Lower leg skin (tissue), 4 donors: ENCODE data around the gene HCLS1. TPM values are rescaled to one million over a fixed set of nuclear protein-coding genes. Genes with fewer than 3 reads are reported as not detected.

Experiments
- DNase-seq, 2 donors: peaks; one replicate each; pipeline ENCODE4 v3.0.0-alpha.2; 2019; ENCODE audit warnings: low spot score in 2 of 2
- H3K4me3 ChIP-seq: fragments of 200-600 bp; sonication (generic); 2 replicates; pipeline ENCODE4 v1.5.1; 2017; ENCODE audit warnings: mild to moderate bottlenecking, low read depth; ENCODE audit not compliant: poor library complexity, severe bottlenecking
- CTCF ChIP-seq, 3 donors: fragments of 450-650 bp; IDR thresholded peaks; one replicate each; pipeline ENCODE4 v1.5.1; 2016; ENCODE audit warnings: antibody characterized with exemption in 3 of 3, mild to moderate bottlenecking in 3 of 3, moderate library complexity in 2 of 3
- POLR2A ChIP-seq, 2 donors: fragments of 450-650 bp; IDR thresholded peaks; one replicate each; pipeline ENCODE4 v1.6.1; 2016 to 2017; ENCODE audit warnings: antibody characterized with exemption in 2 of 2, mild to moderate bottlenecking in 1 of 2, moderate library complexity in 1 of 2
- WGBS, 2 donors: methylation state at CpG; one replicate each; pipeline ENCODE4 v1.1.5; 2018; 5-methylcytosine and 5-hydroxymethylcytosine counted together
- intact Hi-C: fragments of 100-400 bp; cut with DNase I; formaldehyde crosslinking; loops from one replicate; pipeline ENCODE4 v1.15.0; 2023; ENCODE audit warnings: low total_unique reads
- total RNA-seq, 4 donors: library from RNA; depleted of rRNA; stranded (reverse); fragments of >200 nt; gene quantifications; one replicate each; pipeline ENCODE4 v1.1.0, GENCODE V29; 2016

Gene HCLS1
- total RNA-seq, result 10 to 100 TPM in 2 of 4 donors, 1 to 10 TPM in 2; 8.8 to 21.9 (median 13.2) TPM

GRCh38 chr3:121660356-121661171, at the start of gene HCLS1:
TSS of gene HCLS1 (minus strand) at chr3:121660903. CDS start at chr3:121658347, 2,556 bp downstream.
- 59 to 75% methylated on average over 9 of the region's 9 CpGs for WGBS, 2 donors
- TF ChIP-seq POLR2A (IDR thresholded peaks at IDR 0.05) (peak in 1 of 2 donors; percentile 43), CTCF (IDR thresholded peaks at IDR 0.05) (no peak)
- no peak within 1 kb of the TSS for H3K4me3 ChIP-seq
- peak; percentile 59 to 88 for DNase-seq
- intact Hi-C loops, result no loop called here

DNA sequence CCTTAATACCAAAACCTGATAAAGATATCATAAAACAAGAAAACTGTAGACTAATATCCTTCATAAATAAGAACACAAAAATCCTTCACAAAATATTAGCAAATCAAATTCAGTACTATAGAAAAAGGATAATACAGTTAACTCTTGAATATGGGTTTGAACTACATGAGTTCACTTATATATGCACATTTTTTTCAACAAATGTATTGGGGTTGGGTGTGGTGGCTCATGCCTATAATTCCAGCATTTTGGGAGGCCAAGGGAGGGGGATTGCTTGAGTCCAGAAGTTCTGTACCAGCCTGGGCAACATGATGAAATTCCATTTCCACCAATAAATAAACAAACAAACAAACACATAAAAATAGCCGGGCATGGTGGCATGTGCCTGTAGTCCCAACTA, 49.6 kb upstream of the HCLS1 start:
- H3K4me3 ChIP-seq, result no peak overlapping the region
- intact Hi-C loops, result no loop called here
- DNase-seq, result no peak
- TF ChIP-seq POLR2A (IDR thresholded peaks at IDR 0.05), result no peak
- no peak for TF ChIP-seq CTCF (IDR thresholded peaks at IDR 0.05)
- WGBS, 2 donors, result 68 to 100% methylated on average over 1 of the region's 1 CpG

DNA sequence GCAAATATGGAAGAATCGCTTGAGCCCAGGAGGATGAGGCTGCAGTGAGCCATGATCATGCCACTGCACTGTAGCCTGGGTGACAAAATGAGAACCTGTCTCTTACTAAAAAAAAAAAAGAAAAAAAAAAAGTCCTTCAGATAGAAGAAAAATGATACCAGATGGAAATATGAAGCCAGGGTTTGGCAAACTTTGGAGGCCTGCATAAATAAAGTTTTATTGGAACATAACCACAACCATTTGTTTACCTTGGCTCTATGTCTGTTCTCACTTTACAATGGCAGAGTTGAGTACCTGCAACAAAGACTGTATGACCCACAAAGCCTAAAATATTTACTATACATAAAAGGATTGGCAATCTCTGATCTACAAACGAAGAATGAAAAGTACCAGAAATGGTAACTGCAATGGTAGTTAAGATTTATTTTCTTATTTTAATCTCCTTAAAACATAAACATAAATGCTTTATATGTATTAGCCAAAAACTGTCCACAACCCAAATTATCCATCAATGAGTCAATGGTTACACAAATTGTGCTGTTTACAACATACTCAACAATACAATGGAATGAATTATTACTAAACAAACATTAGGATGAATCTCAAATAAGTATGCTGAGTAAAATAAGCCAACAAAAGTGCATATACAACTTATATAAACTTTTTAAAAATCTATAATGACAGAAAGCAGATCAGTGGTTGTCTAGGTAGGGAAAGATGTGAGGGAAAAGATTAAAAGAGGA, 47.0 kb upstream of the HCLS1 start:
- WGBS, 2 donors, result 92 to 95% methylated on average over 2 of the region's 2 CpGs
- no peak overlapping the region for H3K4me3 ChIP-seq
- intact Hi-C loops, result no loop called here
- DNase-seq, result no peak
- TF ChIP-seq CTCF (IDR thresholded peaks at IDR 0.05), result no peak
- TF ChIP-seq POLR2A (IDR thresholded peaks at IDR 0.05), result no peak

DNA sequence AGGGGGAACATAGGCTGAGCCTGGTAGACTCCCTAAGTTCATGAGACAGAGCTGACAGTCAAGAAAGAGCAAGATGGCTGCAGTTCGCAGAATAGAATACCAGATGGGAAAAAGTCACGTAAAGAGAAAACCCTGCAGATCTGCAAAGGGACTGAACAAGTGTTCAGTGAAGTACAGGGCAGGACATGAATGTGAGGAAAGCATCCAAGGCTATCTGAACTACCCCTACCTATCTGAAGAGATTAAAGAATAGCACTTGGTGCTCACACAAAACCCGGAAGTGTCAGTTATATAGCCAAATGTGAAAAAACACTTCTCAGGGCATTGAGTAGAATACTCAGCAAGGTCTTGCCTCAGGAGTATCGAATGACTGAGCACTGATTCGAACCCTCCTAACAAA, 44.8 kb upstream of the HCLS1 start:
- intact Hi-C loops, result no loop called here
- no peak overlapping the region for H3K4me3 ChIP-seq
- no peak for TF ChIP-seq CTCF (IDR thresholded peaks at IDR 0.05)
- no peak for TF ChIP-seq POLR2A (IDR thresholded peaks at IDR 0.05)
- DNase-seq, result no peak
- 95% methylated on average over 5 of the region's 5 CpGs for WGBS, 2 donors

DNA sequence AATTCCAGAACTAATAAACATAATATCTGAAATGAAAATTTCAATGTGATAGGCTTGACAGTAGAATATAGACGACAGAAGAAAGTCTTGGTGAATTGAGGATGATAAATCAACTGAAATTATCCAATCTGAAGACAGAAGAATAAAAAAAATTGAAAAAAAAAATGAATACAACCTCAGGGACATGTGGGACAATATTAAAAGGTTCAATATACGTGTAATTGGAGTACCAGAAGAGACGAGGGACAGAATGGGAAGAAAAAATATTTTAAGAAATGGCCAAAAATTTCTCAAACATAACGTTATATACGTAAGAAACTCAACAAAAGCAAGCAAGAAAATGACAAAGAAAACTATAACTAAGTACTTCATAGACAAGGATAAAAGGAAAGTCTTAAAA, 43.3 kb upstream of the HCLS1 start:
- DNase-seq, result no peak
- 96 to 98% methylated on average over 5 of the region's 5 CpGs for WGBS, 2 donors
- no peak for TF ChIP-seq CTCF (IDR thresholded peaks at IDR 0.05)
- no peak for TF ChIP-seq POLR2A (IDR thresholded peaks at IDR 0.05)
- intact Hi-C loops, result no loop called here
- H3K4me3 ChIP-seq, result no peak overlapping the region
